ENCODE measurements around the gene TLE6. TPM values are rescaled to one million over a fixed set of nuclear protein-coding genes. Genes with fewer than 3 reads are reported as not detected.
A peak's percentile ranks its signal among the peaks of the same experiment; 100 is the strongest.

TLE6 gene
- total and polyA plus RNA-seq, 2 of the 13 experiments (the other 11 are each of a cell fraction or from before 2014, with no cell fraction given) = 0.24 to 5.5 TPM

- TF ChIP-seq KIAA2018 (CRISPR knock-in tag; IDR thresholded peaks at IDR 0.05; ENCODE audit: borderline replicate concordance) (peak; percentile 98; the same call in 1 of the 2 replicates), MTA3 (CRISPR knock-in tag; IDR thresholded peaks at IDR 0.05) (no peak), CCDC6 (CRISPR knock-in tag; IDR thresholded peaks at IDR 0.05) (peak; percentile 75; the same call in 1 of the 2 replicates), PRPF4 (IDR thresholded peaks at IDR 0.05; ENCODE audit: low read depth, low read length, poor library complexity, severe bottlenecking) (no peak), ZNF558 (CRISPR knock-in tag; IDR thresholded peaks at IDR 0.05; ENCODE audit: borderline replicate concordance) (peak; percentile 54; the same call in 1 of the 2 replicates), ZNF770 (CRISPR knock-in tag; IDR thresholded peaks at IDR 0.05) (no peak), ZSCAN31 (CRISPR knock-in tag; IDR thresholded peaks at IDR 0.05; ENCODE audit: low read depth) (peak; percentile 79; the same call in 1 of the 2 replicates), ZMAT3 (CRISPR knock-in tag; conservative IDR thresholded peaks at IDR 0.05) (0 out of 2 replicates have a peak, but pooled peaks have one; percentile 39), E2F5 (CRISPR knock-in tag; conservative IDR thresholded peaks at IDR 0.05) (no peak), ZNF766 (CRISPR knock-in tag; IDR thresholded peaks at IDR 0.05; ENCODE audit: borderline replicate concordance) (no peak), ZNF569 (CRISPR knock-in tag; IDR thresholded peaks at IDR 0.05; ENCODE audit: borderline replicate concordance) (no peak), ZBTB7A (CRISPR knock-in tag; IDR thresholded peaks at IDR 0.05) (no peak; the same call in 1 of the 2 replicates), U2AF2 (IDR thresholded peaks at IDR 0.05; ENCODE audit: low read depth, low read length) (no peak)
- TF ChIP-seq, protein P1, sequence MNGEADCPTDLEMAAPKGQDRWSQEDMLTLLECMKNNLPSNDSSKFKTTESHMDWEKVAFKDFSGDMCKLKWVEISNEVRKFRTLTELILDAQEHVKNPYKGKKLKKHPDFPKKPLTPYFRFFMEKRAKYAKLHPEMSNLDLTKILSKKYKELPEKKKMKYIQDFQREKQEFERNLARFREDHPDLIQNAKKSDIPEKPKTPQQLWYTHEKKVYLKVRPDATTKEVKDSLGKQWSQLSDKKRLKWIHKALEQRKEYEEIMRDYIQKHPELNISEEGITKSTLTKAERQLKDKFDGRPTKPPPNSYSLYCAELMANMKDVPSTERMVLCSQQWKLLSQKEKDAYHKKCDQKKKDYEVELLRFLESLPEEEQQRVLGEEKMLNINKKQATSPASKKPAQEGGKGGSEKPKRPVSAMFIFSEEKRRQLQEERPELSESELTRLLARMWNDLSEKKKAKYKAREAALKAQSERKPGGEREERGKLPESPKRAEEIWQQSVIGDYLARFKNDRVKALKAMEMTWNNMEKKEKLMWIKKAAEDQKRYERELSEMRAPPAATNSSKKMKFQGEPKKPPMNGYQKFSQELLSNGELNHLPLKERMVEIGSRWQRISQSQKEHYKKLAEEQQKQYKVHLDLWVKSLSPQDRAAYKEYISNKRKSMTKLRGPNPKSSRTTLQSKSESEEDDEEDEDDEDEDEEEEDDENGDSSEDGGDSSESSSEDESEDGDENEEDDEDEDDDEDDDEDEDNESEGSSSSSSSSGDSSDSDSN (CRISPR knock-in tag; IDR thresholded peaks at IDR 0.05) = peak; percentile 40; the same call in 1 of the 2 replicates
These were observed at the start of gene TLE6 (continued) for GRCh38 chr19:2977001-2977745.

Data from HepG2 (cell line).